Keratinocyte (primary cell): ENCODE measurements around the gene SLC25A5.

Experiments
- EZH2 ChIP-seq: IDR thresholded peaks from one replicate; pipeline ENCODE4 v1.6.1; 2012; ENCODE audit warnings: inconsistent platforms, mild to moderate bottlenecking, low read length, moderate library complexity
- TF ChIP-seq, protein P1 (sequence below), 3 experiments: IDR thresholded peaks in 1 of 3; conservative IDR thresholded peaks in 1 of 3; optimal IDR thresholded peaks in 1 of 3; 2 replicates in 2 of 3; 3 replicates in 1 of 3; pipeline versions ENCODE3 to v1.5.1; 2011; ENCODE audit warnings: low read length in 3 of 3, mild to moderate bottlenecking in 3 of 3, moderate library complexity in 2 of 3, control low read depth in 1 of 3, inconsistent platforms in 1 of 3; ENCODE audit not compliant: insufficient read depth in 2 of 3; ENCODE audit errors: extremely low read depth in 1 of 3

DNA sequence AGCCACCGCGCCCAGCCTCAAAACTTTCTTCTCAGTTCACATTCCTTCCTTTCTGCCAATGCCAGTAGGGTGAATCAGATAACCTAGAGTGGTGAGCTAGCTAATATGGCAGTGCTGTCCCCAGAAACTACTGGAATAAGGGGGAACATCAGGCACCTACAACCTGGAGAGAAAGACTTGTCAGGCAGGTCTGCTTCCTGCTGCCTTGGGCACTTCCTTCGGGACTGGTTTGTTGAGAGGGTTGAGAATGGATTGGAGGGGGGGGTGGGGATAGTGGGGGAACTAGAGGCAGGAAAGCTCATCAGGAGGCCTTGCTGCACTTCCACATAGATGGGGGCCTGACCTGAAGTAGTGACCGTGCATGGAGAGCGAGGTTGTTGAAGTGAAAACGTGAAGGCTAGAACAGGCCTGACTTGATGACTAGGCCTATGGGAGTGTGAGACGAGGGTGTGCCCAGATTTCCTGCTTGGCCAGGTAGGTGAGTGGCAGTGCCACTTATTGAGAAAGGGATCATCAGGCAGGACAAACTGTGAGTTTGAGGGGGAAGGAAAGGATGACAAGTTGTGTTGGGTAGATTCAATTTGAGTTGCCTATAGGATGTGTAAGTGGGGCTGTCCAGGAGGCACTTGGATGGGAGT is 33.4 kb downstream of the SLC25A5 start:
- TF ChIP-seq, protein P1, sequence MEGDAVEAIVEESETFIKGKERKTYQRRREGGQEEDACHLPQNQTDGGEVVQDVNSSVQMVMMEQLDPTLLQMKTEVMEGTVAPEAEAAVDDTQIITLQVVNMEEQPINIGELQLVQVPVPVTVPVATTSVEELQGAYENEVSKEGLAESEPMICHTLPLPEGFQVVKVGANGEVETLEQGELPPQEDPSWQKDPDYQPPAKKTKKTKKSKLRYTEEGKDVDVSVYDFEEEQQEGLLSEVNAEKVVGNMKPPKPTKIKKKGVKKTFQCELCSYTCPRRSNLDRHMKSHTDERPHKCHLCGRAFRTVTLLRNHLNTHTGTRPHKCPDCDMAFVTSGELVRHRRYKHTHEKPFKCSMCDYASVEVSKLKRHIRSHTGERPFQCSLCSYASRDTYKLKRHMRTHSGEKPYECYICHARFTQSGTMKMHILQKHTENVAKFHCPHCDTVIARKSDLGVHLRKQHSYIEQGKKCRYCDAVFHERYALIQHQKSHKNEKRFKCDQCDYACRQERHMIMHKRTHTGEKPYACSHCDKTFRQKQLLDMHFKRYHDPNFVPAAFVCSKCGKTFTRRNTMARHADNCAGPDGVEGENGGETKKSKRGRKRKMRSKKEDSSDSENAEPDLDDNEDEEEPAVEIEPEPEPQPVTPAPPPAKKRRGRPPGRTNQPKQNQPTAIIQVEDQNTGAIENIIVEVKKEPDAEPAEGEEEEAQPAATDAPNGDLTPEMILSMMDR (optimal IDR thresholded peaks at IDR 0.05 in 1 of 3, IDR thresholded peaks at IDR 0.05 in 1 of 3, conservative IDR thresholded peaks at IDR 0.05 in 1 of 3; ENCODE audit: extremely low read depth in 1 of 3, insufficient read depth in 2 of 3, low read length in 3 of 3): no peak
- no peak for TF ChIP-seq EZH2
